ENCODE results near the gene MYCBP. TPM values are rescaled to one million over a fixed set of nuclear protein-coding genes. Genes with fewer than 3 reads are reported as not detected.
A peak's percentile ranks its signal among the peaks of the same experiment; 100 is the strongest.
"Not testable (repeated sequence)": the region's sequence is repeated elsewhere in the genome, so short reads cannot be mapped to it uniquely, and the experiment has no call there.

Gene MYCBP
- total RNA-seq, 2 donors from 2014 or later = 37.2 to 48.0 TPM

DNA sequence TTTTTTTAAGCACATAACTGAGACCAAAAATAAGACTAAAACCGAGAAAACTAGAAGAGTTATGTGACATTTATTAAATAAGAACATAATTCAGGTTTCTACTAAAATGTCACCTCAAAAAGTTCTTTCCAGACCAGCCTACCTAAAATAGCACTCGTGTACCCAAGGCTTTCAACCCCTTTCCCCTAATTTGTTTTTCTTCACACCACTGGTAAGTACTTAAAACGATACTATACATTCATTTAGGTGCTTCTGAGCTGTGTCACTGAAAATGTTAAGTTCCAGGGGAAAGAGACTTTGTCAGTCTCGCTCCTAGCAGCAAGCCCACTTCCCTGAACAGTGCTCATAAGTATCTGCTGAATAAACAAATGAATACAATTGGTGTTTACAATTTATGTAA lies 20.4 kb downstream of the MYCBP start:
- Mint-ChIP-seq H3K9me3 (no peaks in the 10 kb centered on the region), H3K36me3 (peaks cover 29% of the 10 kb centered on the region), H3K27me3 (no peaks in the 10 kb centered on the region), H3K4me3 (peak overlapping the region; percentile 63), H3K4me1 (ENCODE audit: low read depth in 2 of 2) (peaks cover 15 to 28% of the 10 kb centered on the region in 2 donors), H3K27ac (peak overlapping the region; percentile 30 to 68)
- ATAC-seq (peak; percentile 73 to 90), DNase-seq (ENCODE audit: low spot score) (no peak)

DNA sequence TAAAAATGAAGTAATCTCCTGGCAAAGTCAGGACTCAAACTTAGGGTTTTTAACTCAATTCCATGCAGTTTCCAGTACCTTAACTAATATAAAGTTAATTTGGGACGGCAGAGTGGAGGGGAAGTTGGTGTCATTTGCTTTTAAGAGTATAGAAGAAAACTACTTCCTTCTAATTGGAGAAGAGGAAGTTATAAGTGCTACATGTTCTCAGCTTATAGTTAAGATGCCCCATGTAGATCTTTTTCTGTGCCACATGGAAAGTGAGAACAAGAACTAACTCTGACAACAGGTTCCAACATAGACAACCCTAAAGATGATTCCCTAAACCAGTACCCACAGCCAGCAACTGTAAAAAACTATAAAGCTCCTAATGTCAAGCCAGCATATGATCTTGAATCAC lies 25.1 kb downstream of the MYCBP start:
- Mint-ChIP-seq H3K27ac (no peak overlapping the region), H3K9me3 (no peaks in the 10 kb centered on the region), H3K27me3 (no peaks in the 10 kb centered on the region), H3K4me3 (no peak overlapping the region), H3K36me3 (peaks cover 28% of the 10 kb centered on the region), H3K4me1 (ENCODE audit: low read depth in 2 of 2) (peaks cover 9 to 17% of the 10 kb centered on the region in 2 donors)
- ATAC-seq = no peak
- no peak for DNase-seq (ENCODE audit: low spot score)

DNA sequence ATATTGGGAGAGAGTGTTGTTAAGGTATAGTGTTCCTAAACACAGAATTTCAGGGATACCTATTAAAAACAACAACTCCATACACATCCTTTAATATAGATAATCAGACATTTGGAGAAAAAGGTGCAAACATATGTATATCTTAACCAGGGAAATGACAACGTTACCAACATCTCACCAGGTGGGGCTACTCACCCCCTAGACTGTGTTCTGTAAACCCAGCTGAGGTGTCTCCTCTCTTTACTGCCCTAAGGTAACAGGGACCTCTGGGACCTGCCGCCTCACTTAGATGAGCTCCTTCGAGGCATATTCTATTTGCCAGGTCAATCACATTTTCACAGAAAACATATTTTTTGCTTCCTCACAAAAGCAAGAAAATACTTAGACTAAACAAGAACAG lies 26.9 kb downstream of the MYCBP start:
- H3K36me3 Mint-ChIP-seq = peaks cover 21% of the 10 kb centered on the region
- H3K4me1 Mint-ChIP-seq (ENCODE audit: low read depth in 2 of 2) = peaks cover 4 to 10% of the 10 kb centered on the region in 2 donors
- no peaks in the 10 kb centered on the region for H3K9me3 Mint-ChIP-seq
- DNase-seq (ENCODE audit: low spot score) (no peak), ATAC-seq (no peak)
- H3K27ac Mint-ChIP-seq = no peak overlapping the region
- no peaks in the 10 kb centered on the region for H3K27me3 Mint-ChIP-seq
- no peak overlapping the region for H3K4me3 Mint-ChIP-seq

DNA sequence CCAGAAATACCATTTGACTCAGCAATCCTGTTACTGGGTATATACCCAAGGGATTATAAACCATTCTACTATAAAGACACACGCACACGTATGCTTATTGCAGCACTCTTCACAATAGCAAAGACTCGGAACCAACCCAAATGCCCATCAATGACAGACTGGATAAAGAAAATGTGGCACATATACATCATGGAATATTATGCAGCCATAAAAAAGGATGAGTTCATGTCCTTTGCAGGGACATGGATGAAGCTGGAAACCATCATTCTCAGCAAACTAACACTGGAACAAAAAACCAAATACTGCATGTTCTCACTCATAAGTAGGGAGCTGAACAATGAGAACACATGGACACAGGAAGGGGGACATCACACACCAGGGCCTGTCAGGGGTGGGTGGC lies 28.1 kb downstream of the MYCBP start:
- DNase-seq (ENCODE audit: low spot score); H3K9me3 Mint-ChIP-seq; ATAC-seq; H3K27ac Mint-ChIP-seq; H3K27me3 Mint-ChIP-seq; H3K4me3 Mint-ChIP-seq: not testable (repeated sequence)
- peaks cover 7 to 16% of the 10 kb centered on the region in 2 donors for H3K4me1 Mint-ChIP-seq (ENCODE audit: low read depth in 2 of 2)
- H3K36me3 Mint-ChIP-seq = peaks cover 21% of the 10 kb centered on the region

DNA sequence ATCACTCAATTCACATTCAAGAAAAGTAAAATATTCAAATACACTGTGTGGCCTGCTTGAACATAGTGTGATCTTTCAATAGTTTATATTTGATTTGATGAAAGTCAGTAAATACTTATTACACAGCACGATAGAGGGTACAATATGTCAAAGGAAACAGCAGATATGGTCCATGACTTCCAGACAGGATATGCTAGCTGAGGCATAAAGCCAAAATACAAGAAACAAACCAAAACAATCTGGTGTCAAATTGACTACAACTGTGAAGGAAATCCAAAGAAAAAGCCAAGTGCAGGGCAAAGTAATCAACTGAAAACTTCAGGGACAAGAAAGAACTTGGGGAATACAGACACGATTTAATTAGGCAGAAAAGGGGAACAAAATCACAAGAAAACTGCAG lies 32.9 kb downstream of the MYCBP start:
- Mint-ChIP-seq H3K36me3 (peaks cover 31% of the 10 kb centered on the region), H3K27me3 (no peaks in the 10 kb centered on the region), H3K27ac (no peak overlapping the region), H3K4me1 (ENCODE audit: low read depth in 2 of 2) (peaks cover 6 to 14% of the 10 kb centered on the region in 2 donors), H3K4me3 (no peak overlapping the region), H3K9me3 (no peaks in the 10 kb centered on the region)
- DNase-seq (ENCODE audit: low spot score) (no peak), ATAC-seq (no peak)

DNA sequence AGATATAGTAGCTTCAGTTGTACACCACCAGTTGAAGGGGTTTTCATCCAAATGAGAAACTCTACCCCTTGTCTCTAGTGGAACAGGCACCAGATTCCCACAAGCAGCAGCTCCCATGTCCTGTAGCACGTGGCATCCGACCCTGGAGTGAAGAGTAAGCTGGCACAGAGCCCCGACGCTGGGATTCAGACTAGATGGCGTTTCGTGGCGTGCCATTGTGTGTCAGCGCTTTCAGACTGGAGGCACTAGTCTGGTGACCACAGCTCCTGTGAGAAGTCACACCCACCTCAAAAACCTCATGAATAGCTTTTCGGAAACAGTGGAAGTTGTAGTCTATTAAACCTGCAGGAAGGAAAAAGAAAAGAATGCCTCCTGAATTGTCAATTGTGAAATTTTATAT lies 33.8 kb downstream of the MYCBP start:
- no peak overlapping the region for H3K4me3 Mint-ChIP-seq
- H3K27me3 Mint-ChIP-seq = no peaks in the 10 kb centered on the region
- peaks cover 23% of the 10 kb centered on the region for H3K36me3 Mint-ChIP-seq
- ATAC-seq (no peak), DNase-seq (ENCODE audit: low spot score) (no peak)
- H3K4me1 Mint-ChIP-seq (ENCODE audit: low read depth in 2 of 2) = peaks cover 6 to 12% of the 10 kb centered on the region in 2 donors
- no peak overlapping the region for H3K27ac Mint-ChIP-seq
- H3K9me3 Mint-ChIP-seq = no peaks in the 10 kb centered on the region

DNA sequence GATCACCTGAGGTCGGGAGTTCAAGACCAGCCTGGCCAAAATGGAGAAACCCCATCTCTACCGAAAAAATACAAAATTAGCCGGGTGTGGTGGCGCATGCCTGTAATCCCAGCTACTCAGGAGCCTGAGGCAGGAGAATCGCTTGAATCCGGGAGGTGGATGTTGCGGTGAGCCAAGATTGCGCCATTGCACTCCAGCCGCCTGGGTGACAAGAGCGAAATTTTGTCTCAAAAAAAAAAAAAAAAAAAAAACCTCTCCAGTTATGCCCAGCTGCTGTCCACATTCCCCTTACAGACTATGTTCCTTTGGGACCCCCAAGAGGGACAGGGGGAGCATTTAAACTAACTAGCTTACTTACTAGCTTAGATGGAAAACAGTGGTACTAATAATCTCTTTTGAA lies 36.8 kb downstream of the MYCBP start:
- not testable (repeated sequence) for DNase-seq (ENCODE audit: low spot score); H3K9me3 Mint-ChIP-seq; H3K4me3 Mint-ChIP-seq

DNA sequence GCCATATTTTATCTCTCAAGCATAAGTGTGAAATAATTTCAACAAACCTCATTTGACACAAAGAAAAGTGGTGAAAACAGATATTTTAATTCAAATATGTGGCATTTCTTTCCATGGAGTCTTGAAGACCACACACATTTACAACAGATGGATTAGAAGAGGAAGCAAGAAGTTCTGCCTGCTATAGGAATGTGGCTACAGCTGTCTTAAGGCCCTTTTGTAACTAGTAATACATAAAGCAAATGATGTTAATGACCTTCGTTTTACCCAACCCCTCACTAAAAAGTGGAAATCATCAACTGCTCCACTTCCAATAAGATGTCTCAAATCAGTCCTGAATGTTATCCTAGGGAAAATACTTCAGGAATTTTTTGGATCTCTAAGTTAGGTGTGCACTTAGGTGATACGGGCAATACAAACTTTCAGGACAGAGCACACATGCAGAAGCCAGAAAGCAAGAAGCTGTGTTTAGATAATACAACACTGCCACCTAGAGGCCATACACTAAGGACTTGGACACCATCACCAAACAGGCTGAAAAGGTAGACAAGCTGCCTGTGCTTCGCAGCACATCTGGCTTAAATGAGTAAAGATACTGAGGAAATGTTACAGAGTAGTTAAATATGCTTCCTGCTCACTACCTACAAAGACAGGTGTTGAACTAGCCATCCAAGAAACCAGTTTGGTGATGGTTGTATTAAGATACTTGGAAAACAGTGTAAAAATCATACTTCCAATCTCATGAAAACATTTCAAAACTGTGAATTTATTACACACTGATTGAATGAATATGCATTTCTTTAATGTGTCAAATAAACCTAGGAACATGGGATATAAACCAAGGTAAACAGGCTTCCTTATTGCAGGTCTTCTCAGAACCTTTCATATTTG lies 38.0 kb downstream of the MYCBP start:
- H3K4me3 Mint-ChIP-seq = no peak overlapping the region
- H3K27ac Mint-ChIP-seq = no peak overlapping the region
- peaks cover 3 to 21% of the 10 kb centered on the region in 2 donors for H3K27me3 Mint-ChIP-seq
- DNase-seq (ENCODE audit: low spot score) = no peak
- H3K36me3 Mint-ChIP-seq = peaks cover 11% of the 10 kb centered on the region
- H3K4me1 Mint-ChIP-seq (ENCODE audit: low read depth in 2 of 2) = peaks cover 1 to 9% of the 10 kb centered on the region in 2 donors
- peak; percentile 74 to 84 for ATAC-seq
- H3K9me3 Mint-ChIP-seq = no peaks in the 10 kb centered on the region

More for the DNA sequence above, 36.8 kb downstream of the MYCBP start:
- Mint-ChIP-seq H3K27me3 (peaks cover 0 to 11% of the 10 kb centered on the region in 2 donors), H3K36me3 (peaks cover 16% of the 10 kb centered on the region), H3K4me1 (ENCODE audit: low read depth in 2 of 2) (peaks cover 6 to 12% of the 10 kb centered on the region in 2 donors)
- not testable (repeated sequence) for H3K27ac Mint-ChIP-seq, ATAC-seq

DNA sequence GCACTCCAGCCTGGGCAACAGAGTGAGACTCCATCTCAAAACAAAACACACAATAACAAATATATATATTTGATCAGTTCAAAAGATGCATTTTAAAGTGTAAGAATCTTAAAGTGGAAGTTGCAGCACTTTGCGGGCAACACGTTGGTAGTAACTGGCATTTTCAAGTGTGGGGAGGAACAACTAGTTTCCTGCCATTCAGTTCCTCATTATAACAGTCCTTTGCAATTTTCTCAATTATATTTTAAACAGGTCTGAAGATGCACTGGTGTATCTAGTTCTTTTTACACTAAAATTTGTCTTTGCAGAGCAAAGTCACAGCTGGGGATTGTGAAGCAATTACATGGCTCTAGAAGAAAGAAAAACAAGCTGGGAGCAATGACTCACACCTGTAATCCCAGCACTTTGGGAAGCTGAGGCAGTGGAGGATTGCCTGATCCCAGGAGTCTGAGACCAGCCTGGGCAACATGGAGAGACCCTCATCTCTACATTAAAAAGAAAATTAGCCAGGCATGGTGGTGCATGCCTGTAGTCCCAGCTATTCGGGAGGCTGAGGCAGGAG lies 38.8 kb downstream of the MYCBP start:
- H3K4me3 Mint-ChIP-seq = no peak overlapping the region

DNA sequence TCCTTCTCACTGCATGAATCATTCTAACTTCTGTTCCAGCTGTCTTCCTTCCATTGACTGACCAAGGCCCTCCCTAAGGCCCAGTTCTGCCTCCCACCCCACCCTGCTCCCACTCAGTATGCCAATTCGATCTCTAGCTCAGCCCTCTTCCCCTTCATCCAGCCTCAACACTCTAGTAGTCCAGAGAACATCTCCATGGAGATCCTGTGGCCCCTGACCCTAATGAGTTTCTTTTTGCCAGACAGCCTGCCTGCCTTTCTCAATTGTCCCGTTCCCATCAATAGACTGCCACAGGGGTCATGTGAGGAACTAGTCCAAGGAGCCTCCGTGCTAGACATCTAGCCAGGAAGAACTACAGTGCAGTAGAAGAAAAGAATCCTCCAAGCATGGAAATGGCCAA lies 40.0 kb downstream of the MYCBP start:
- H3K36me3 Mint-ChIP-seq = no peaks in the 10 kb centered on the region
- no peak for ATAC-seq

More for the DNA sequence above, 38.8 kb downstream of the MYCBP start:
- peaks cover 10% of the 10 kb centered on the region for H3K36me3 Mint-ChIP-seq
- peaks cover 0 to 7% of the 10 kb centered on the region in 2 donors for H3K4me1 Mint-ChIP-seq (ENCODE audit: low read depth in 2 of 2)
- ATAC-seq (no peak), DNase-seq (ENCODE audit: low spot score) (no peak)
- no peak overlapping the region for H3K27ac Mint-ChIP-seq
- no peaks in the 10 kb centered on the region for H3K9me3 Mint-ChIP-seq
- H3K27me3 Mint-ChIP-seq = peaks cover 5 to 29% of the 10 kb centered on the region in 2 donors

DNA sequence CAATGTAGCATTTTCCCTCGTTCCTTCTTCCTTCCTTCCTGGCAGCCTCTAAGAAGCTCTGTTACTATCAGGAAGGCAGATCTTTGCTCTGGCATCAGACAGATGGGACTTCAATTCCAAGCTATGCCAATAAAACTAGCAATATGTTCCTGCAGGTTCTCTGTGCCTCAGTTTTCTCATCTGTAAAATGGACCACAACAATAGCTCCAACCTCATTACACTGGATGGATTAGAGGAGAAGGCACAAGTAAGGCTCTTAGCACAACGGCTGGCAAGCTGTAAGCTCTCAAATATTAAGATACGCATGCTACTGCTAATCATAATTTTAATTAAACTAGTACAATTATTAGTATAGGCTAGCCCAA lies 40.8 kb downstream of the MYCBP start:
- H3K27ac Mint-ChIP-seq = no peak overlapping the region
- peaks cover 9 to 34% of the 10 kb centered on the region in 2 donors for H3K27me3 Mint-ChIP-seq
- H3K4me3 Mint-ChIP-seq = no peak overlapping the region
- H3K9me3 Mint-ChIP-seq = no peaks in the 10 kb centered on the region
- H3K4me1 Mint-ChIP-seq (ENCODE audit: low read depth in 2 of 2) = peaks cover 0 to 4% of the 10 kb centered on the region in 2 donors
- no peaks in the 10 kb centered on the region for H3K36me3 Mint-ChIP-seq
- DNase-seq (ENCODE audit: low spot score) = no peak
- no peak for ATAC-seq

More for the DNA sequence above, 40.0 kb downstream of the MYCBP start:
- no peak for DNase-seq (ENCODE audit: low spot score)
- Mint-ChIP-seq H3K27ac (no peak overlapping the region), H3K27me3 (peaks cover 9 to 34% of the 10 kb centered on the region in 2 donors), H3K9me3 (no peaks in the 10 kb centered on the region), H3K4me1 (ENCODE audit: low read depth in 2 of 2) (peaks cover 0 to 4% of the 10 kb centered on the region in 2 donors), H3K4me3 (no peak overlapping the region)

DNA sequence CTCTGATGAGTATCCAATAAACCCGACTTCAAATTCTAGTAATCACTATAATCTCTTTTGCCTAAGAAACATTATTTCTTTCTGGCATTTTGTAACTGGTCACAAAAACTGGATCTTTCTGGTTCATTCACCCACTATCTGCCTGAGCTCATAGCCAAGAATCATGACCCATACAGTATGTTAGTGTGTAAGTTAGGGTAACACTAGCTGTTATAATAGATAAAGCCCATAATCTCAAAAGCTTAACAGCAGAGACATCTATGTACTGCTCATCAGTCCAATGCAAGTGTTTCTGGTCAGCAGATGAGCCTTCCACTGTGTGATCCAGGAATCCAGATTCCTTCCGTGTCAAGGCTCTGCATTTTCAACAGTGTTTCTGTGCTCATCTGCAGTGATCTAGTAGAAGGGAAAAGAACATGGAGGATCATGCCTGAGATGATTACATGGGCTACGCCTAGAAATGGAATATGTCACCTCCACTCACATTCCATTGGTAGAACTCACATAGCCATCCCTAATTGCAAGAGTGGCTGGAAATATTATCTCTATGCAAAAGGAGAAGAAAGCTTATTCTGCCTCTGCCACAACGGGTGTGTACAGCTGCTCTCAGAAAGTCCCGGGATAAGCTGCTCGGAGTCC lies 41.3 kb downstream of the MYCBP start:
- no peak overlapping the region for H3K4me3 Mint-ChIP-seq
- H3K4me1 Mint-ChIP-seq (ENCODE audit: low read depth in 2 of 2) = peaks cover 0 to 4% of the 10 kb centered on the region in 2 donors
- no peak overlapping the region for H3K27ac Mint-ChIP-seq
- ATAC-seq (no peak), DNase-seq (ENCODE audit: low spot score) (no peak)
- H3K36me3 Mint-ChIP-seq = no peaks in the 10 kb centered on the region
- peaks cover 9 to 37% of the 10 kb centered on the region in 2 donors for H3K27me3 Mint-ChIP-seq
- H3K9me3 Mint-ChIP-seq = no peaks in the 10 kb centered on the region

DNA sequence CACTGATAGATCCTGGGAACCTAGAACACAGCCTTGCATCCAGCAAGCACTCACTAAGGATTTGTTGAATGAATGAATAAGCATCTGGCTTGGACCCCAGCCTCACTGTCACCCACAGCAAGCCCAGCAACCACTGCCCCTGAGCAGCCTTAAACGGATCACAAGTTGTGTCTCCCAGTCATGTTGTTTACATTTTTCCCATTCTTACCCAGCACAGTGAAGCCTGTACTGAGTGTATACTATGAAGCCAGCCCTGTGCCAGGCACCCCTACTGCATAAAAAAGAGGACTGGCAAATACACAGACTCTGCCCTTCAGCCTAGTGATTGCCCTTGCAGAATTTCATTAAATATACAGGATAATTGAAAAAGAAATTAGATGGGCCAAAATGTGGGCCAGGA lies 43.8 kb downstream of the MYCBP start:
- H3K36me3 Mint-ChIP-seq = no peaks in the 10 kb centered on the region
- H3K27ac Mint-ChIP-seq = no peak overlapping the region
- DNase-seq (ENCODE audit: low spot score) = no peak
- peaks cover 17 to 61% of the 10 kb centered on the region in 2 donors for H3K27me3 Mint-ChIP-seq
- no peak overlapping the region for H3K4me3 Mint-ChIP-seq
- H3K4me1 Mint-ChIP-seq (ENCODE audit: low read depth in 2 of 2) = no peaks in the 10 kb centered on the region
- no peak for ATAC-seq
- no peaks in the 10 kb centered on the region for H3K9me3 Mint-ChIP-seq

DNA sequence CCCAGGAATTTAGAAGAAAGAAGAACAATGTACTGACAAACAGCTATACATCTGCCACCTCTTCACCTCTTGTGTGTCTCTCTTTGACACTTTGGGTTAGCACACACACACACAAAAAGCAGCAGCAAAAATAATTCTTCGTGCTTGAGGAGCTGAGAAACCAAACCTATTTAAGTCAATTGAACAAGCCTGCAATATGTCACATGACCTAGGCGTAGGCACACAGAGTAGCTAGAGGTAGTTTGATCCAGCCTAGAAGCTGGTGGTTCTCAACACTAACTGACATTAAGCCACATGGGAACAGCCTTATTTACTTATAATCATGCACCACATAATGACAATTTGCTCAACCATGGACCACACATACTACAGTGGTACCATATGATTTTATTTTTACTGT lies 45.8 kb downstream of the MYCBP start:
- Mint-ChIP-seq H3K36me3 (no peaks in the 10 kb centered on the region), H3K4me3 (no peak overlapping the region), H3K27ac (no peak overlapping the region), H3K9me3 (no peaks in the 10 kb centered on the region), H3K4me1 (ENCODE audit: low read depth in 2 of 2) (no peaks in the 10 kb centered on the region), H3K27me3 (peaks cover 21 to 57% of the 10 kb centered on the region in 2 donors)
- DNase-seq (ENCODE audit: low spot score) (no peak), ATAC-seq (no peak)

All from natural killer cell treated with Interleukin-12 subunit alpha and Interleukin-12 subunit beta and Interleukin-15 and Interleukin-18, amount 100 ng/mL, for 72 hours (primary cell).